CD4-positive, alpha-beta T cell (primary cell): ENCODE data around the gene METTL25. TPM values are rescaled to one million over a fixed set of nuclear protein-coding genes. Genes with fewer than 3 reads are reported as not detected.
A peak's percentile ranks its signal among the peaks of the same experiment; 100 is the strongest.

ENCODE experiments used
- ATAC-seq: fragments of 200-7000 bp; cut with Tn5 transposase; one replicate; pipeline ENCODE4 v1.10.0; 2022; ENCODE audit warnings: mild to moderate bottlenecking; ENCODE audit not compliant: poor library complexity
- CTCF ChIA-PET: fragments of 350-600 bp; sonication (Branson Sonifier 250); formaldehyde crosslinking; loops from one replicate; lab custom pipeline; 2021; ENCODE audit warnings: antibody characterized with exemption, inconsistent platforms; lab: Charles Lee
- POLR2A ChIA-PET: fragments of 350-600 bp; sonication (Branson Sonifier 250); formaldehyde crosslinking; loops from one replicate; lab custom pipeline; 2021; ENCODE audit warnings: antibody characterized with exemption, inconsistent platforms; lab: Charles Lee
- DNase-seq, 14 experiments: peaks; one replicate each; pipeline ENCODE4 v3.0.0-alpha.2; 2013 to 2020; ENCODE audit warnings: mixed read lengths in 2 of 14
- H3K27ac ChIP-seq, 2 donors: one replicate each; pipeline versions ENCODE4 v1.5.1 to v1.7.0; 2013; ENCODE audit warnings: low read length in 2 of 2, low read depth in 1 of 2, mild to moderate bottlenecking in 1 of 2
- H3K27me3 ChIP-seq, 2 experiments: 1 replicate in 1 of 2; 2 replicates in 1 of 2; pipeline versions ENCODE4 v1.6.1 to v1.7.0; 2013; ENCODE audit warnings: low read length in 2 of 2, control low read depth in 1 of 2, mild to moderate bottlenecking in 1 of 2, moderate library complexity in 1 of 2; ENCODE audit not compliant: insufficient read depth in 2 of 2, control insufficient read depth in 1 of 2
- H3K36me3 ChIP-seq: one replicate; pipeline ENCODE4 v1.6.1; 2013; ENCODE audit warnings: low read length, control low read depth; ENCODE audit not compliant: insufficient read depth
- H3K4me1 ChIP-seq: one replicate; pipeline ENCODE4 v1.6.1; 2013; ENCODE audit warnings: low read length, control low read depth; ENCODE audit not compliant: insufficient read depth
- H3K4me3 ChIP-seq: one replicate; pipeline ENCODE4 v1.5.1; 2013; ENCODE audit warnings: mild to moderate bottlenecking, low read length, moderate library complexity
- H3K9me3 ChIP-seq, 2 experiments: 1 replicate in 1 of 2; 2 replicates in 1 of 2; pipeline versions ENCODE4 v1.6.1 to v1.7.0; 2013; ENCODE audit warnings: low read length in 2 of 2, mild to moderate bottlenecking in 2 of 2, control low read depth in 1 of 2, moderate library complexity in 1 of 2; ENCODE audit not compliant: control insufficient read depth in 1 of 2, insufficient read depth in 1 of 2
- H3K27ac Mint-ChIP-seq: one replicate; pipeline ENCODE4 v1.8.0; 2020; ENCODE audit warnings: mixed read lengths
- H3K27me3 Mint-ChIP-seq: one replicate; pipeline ENCODE4 v1.8.0; 2021; ENCODE audit warnings: mixed read lengths
- H3K36me3 Mint-ChIP-seq: one replicate; pipeline ENCODE4 v1.8.0; 2021; ENCODE audit warnings: low read depth, mixed read lengths
- H3K4me1 Mint-ChIP-seq: one replicate; pipeline ENCODE4 v1.8.0; 2021; ENCODE audit warnings: low read depth, mixed read lengths
- H3K4me3 Mint-ChIP-seq: one replicate; pipeline ENCODE4 v1.8.0; 2020; ENCODE audit warnings: mild to moderate bottlenecking, mixed read lengths
- H3K9me3 Mint-ChIP-seq: one replicate; pipeline ENCODE4 v1.8.0; 2020; ENCODE audit warnings: mixed read lengths
- intact Hi-C, 2 experiments: fragments of 100-400 bp; cut with DNase I in 1 of 2; cut with micrococcal nuclease in 1 of 2; formaldehyde crosslinking; loops; one replicate each; pipeline versions ENCODE4 v1.15.1 to v1.9.0; 2023 to 2025; cut with DNase I, micrococcal nuclease
- total RNA-seq, 174 experiments: library from RNA in 2 of 174; stranded (reverse) in 2 of 174; gene quantifications; one replicate each; pipeline ENCODE4 v1.2.3 and lab custom pipeline; 2021 to 2026
- TF ChIP-seq, protein P1 (sequence below): fragments of 200-600 bp; IDR thresholded peaks from one replicate; pipeline ENCODE4 v1.8.0; 2022; ENCODE audit warnings: antibody characterized with exemption, mild to moderate bottlenecking

Gene METTL25
- total RNA-seq, 2 experiments from 2014 or later: 12.4 to 12.6 TPM

DNA sequence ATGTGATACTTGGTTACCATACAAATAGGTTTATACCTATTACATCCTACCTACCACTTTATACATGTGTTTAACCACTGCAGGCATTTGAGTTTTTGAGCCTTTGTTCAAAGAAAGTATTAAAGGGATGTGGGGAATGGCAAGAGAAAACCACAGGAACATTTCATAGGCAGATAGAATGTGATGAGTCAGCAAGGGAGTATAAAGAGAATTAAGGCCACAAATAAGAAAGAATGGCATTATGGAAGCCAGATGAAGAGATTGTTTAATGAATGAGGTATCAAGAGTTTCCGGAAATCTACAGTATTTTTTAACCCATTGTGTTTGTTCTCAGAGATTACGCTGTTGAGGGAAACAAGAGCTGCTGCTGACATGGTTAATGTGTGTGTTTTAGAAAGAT, 66.9 kb downstream of the METTL25 start:
- ATAC-seq (no peak), DNase-seq (no peak)
- Histone ChIP-seq H3K27me3 (no peaks in the 10 kb centered on the region), H3K4me3 (no peak overlapping the region), H3K9me3 (peaks cover 0 to 4% of the 10 kb centered on the region in 2 experiments), H3K4me1 (no peaks in the 10 kb centered on the region), H3K36me3 (no peaks in the 10 kb centered on the region), H3K27ac (no peak overlapping the region)
- H3K27ac Mint-ChIP-seq: no peak overlapping the region
- H3K9me3 Mint-ChIP-seq: no peaks in the 10 kb centered on the region
- intact Hi-C loops: no loop called here
- peaks cover 4% of the 10 kb centered on the region for H3K36me3 Mint-ChIP-seq
- TF ChIP-seq, protein P1, sequence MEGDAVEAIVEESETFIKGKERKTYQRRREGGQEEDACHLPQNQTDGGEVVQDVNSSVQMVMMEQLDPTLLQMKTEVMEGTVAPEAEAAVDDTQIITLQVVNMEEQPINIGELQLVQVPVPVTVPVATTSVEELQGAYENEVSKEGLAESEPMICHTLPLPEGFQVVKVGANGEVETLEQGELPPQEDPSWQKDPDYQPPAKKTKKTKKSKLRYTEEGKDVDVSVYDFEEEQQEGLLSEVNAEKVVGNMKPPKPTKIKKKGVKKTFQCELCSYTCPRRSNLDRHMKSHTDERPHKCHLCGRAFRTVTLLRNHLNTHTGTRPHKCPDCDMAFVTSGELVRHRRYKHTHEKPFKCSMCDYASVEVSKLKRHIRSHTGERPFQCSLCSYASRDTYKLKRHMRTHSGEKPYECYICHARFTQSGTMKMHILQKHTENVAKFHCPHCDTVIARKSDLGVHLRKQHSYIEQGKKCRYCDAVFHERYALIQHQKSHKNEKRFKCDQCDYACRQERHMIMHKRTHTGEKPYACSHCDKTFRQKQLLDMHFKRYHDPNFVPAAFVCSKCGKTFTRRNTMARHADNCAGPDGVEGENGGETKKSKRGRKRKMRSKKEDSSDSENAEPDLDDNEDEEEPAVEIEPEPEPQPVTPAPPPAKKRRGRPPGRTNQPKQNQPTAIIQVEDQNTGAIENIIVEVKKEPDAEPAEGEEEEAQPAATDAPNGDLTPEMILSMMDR: no peak
- POLR2A ChIA-PET: no interaction called here
- H3K27me3 Mint-ChIP-seq: no peaks in the 10 kb centered on the region
- CTCF ChIA-PET: interaction anchor here (1.5 kb wide), 1 partner anchor 8 kb away, joined by 3 read pairs; no protein-coding TSS in a partner anchor
- no peak overlapping the region for H3K4me3 Mint-ChIP-seq
- peaks cover 24% of the 10 kb centered on the region for H3K4me1 Mint-ChIP-seq

DNA sequence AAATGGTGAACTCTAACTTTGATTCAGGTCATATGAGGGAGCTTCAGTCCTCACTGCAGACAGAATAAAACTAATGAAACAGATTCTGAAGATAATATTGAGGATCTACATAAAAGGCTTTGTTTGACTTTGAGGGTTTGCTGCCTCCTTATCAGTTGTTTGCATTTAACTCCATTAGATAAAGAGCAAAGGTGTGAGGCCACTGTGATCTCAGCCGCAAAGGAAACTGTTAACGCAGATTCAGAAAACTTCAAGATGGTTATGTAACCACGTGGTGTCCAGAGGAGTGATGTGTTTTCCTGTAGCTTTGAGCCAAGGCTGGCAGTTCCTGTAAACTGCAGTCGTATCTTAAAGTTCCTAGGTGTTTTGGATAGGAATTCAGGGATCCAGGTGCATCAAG, 67.8 kb downstream of the METTL25 start:
- Mint-ChIP-seq H3K4me1 (peaks cover 24% of the 10 kb centered on the region), H3K27me3 (no peaks in the 10 kb centered on the region), H3K36me3 (no peaks in the 10 kb centered on the region), H3K9me3 (no peaks in the 10 kb centered on the region), H3K4me3 (no peak overlapping the region), H3K27ac (no peak overlapping the region)
- no peaks in the 10 kb centered on the region for H3K27me3 ChIP-seq
- H3K27ac ChIP-seq: no peak overlapping the region
- intact Hi-C loops: no loop called here
- H3K4me3 ChIP-seq: no peak overlapping the region
- no peak for ATAC-seq
- H3K36me3 ChIP-seq: no peaks in the 10 kb centered on the region
- POLR2A ChIA-PET: no interaction called here
- peak in 1 of 14 experiments; percentile 3 for DNase-seq
- no peaks in the 10 kb centered on the region for H3K4me1 ChIP-seq
- CTCF ChIA-PET: interaction anchor here (0.6 kb wide), 1 partner anchor 1887 kb away, joined by 4 read pairs; no protein-coding TSS in a partner anchor
- H3K9me3 ChIP-seq: no peaks in the 10 kb centered on the region
- TF ChIP-seq, protein P1: no peak

DNA sequence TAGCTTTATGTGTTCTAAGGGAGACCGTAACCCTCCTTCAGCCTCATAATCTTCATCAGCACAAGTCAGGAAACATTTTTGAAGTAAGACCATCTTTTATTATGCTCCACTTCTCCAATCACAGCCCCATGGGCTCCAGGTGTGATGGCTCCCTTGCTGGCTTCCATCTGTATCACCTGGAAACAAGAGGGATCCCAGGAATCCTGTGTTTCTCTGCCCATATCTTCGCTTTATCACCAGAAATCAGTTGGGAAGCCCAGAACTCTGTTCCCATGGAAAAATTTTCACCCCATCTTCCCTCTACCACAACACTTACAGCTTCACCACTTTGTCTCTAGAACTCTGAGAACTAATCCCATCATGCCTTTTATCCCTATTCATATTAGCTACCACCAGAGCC, 68.3 kb downstream of the METTL25 start:
- H3K9me3 ChIP-seq: no peaks in the 10 kb centered on the region
- Mint-ChIP-seq H3K36me3 (peaks cover 3% of the 10 kb centered on the region), H3K4me3 (no peak overlapping the region), H3K27me3 (no peaks in the 10 kb centered on the region), H3K9me3 (no peaks in the 10 kb centered on the region), H3K27ac (no peak overlapping the region), H3K4me1 (peaks cover 24% of the 10 kb centered on the region)
- no peaks in the 10 kb centered on the region for H3K4me1 ChIP-seq
- H3K4me3 ChIP-seq: no peak overlapping the region
- intact Hi-C loops: no loop called here
- no peak for ATAC-seq
- POLR2A ChIA-PET: no interaction called here
- H3K36me3 ChIP-seq: no peaks in the 10 kb centered on the region
- TF ChIP-seq, protein P1: no peak
- CTCF ChIA-PET: interaction anchor here (0.6 kb wide), 1 partner anchor 1887 kb away, joined by 4 read pairs; no protein-coding TSS in a partner anchor
- no peaks in the 10 kb centered on the region for H3K27me3 ChIP-seq
- H3K27ac ChIP-seq: no peak overlapping the region
- no peak for DNase-seq
